Bone marrow (tissue), 2 donors: ENCODE results near the gene PDCD6IP.
A peak's percentile ranks its signal among the peaks of the same experiment; 100 is the strongest.

Source experiments
- DNase-seq, 2 donors: peaks; one replicate each; lab custom pipeline; 2025; lab: John Stamatoyannopoulos, UW

The PDCD6IP gene

GRCh38 chr3:33889394-33890039 lies 91.1 kb downstream of the PDCD6IP start:
- DNase-seq, result no peak

- no peak for DNase-seq
These were observed 94.2 kb downstream of the PDCD6IP start for GRCh38 chr3:33892655-33893054.

GRCh38 chr3:33895658-33896057 lies 97.2 kb downstream of the PDCD6IP start:
- DNase-seq, result no peak

- DNase-seq, result no peak
These were observed 98.9 kb downstream of the PDCD6IP start for GRCh38 chr3:33897306-33897705.

GRCh38 chr3:33898901-33899300 lies 100.5 kb downstream of the PDCD6IP start:
- no peak for DNase-seq

GRCh38 chr3:33900440-33900808 lies 102.0 kb downstream of the PDCD6IP start:
- no peak for DNase-seq

GRCh38 chr3:33900809-33901505 lies 102.5 kb downstream of the PDCD6IP start:
- no peak for DNase-seq

GRCh38 chr3:33901862-33902563 lies 103.6 kb downstream of the PDCD6IP start:
- no peak for DNase-seq

GRCh38 chr3:33904730-33905129 lies 106.3 kb downstream of the PDCD6IP start:
- no peak for DNase-seq

- no peak for DNase-seq
These were observed 109.9 kb downstream of the PDCD6IP start for GRCh38 chr3:33908250-33908851.

GRCh38 chr3:33909547-33909946 lies 111.1 kb downstream of the PDCD6IP start:
- DNase-seq, result no peak

- no peak for DNase-seq
These were observed 111.6 kb downstream of the PDCD6IP start for GRCh38 chr3:33910031-33910430.

GRCh38 chr3:33911525-33912322 lies 113.3 kb downstream of the PDCD6IP start:
- peak in 1 of 2 donors; percentile 55 for DNase-seq

GRCh38 chr3:33914212-33914611 lies 115.8 kb downstream of the PDCD6IP start:
- DNase-seq, result no peak

GRCh38 chr3:33914731-33915379 lies 116.4 kb downstream of the PDCD6IP start:
- DNase-seq, result no peak

GRCh38 chr3:33915796-33916546 lies 117.5 kb downstream of the PDCD6IP start:
- no peak for DNase-seq

- DNase-seq, result no peak
These were observed 119.8 kb downstream of the PDCD6IP start for GRCh38 chr3:33918126-33918756.
